Embryonic facial prominence (tissue), 1 donor: ENCODE measurements around the gene FES.
"Not testable (repeated sequence)": the region's sequence is repeated elsewhere in the genome, so short reads cannot be mapped to it uniquely, and the experiment has no call there.

ENCODE experiments used
- DNase-seq: peaks from one replicate; pipeline ENCODE4 v3.0.0-alpha.2; 2016; ENCODE audit errors: extremely low spot score

Gene FES

GRCh38 chr15:90883976-90884718 is at the start of gene FES:
Gene FES, plus strand, starts transcription at chr15:90884504. Its CDS starts 542 bp downstream, at chr15:90885046.
- no peak for DNase-seq

- no peak for DNase-seq
Measured at GRCh38 chr15:90834626-90835025, 49.7 kb upstream of the FES start.

- DNase-seq: no peak
Measured at GRCh38 chr15:90836296-90836871, 47.9 kb upstream of the FES start.

- DNase-seq: no peak
Measured at GRCh38 chr15:90837094-90837493, 47.2 kb upstream of the FES start.

GRCh38 chr15:90838139-90838538 is 46.2 kb upstream of the FES start:
- no peak for DNase-seq

- DNase-seq: no peak
Measured at GRCh38 chr15:90838544-90838943, 45.8 kb upstream of the FES start.

- no peak for DNase-seq
Measured at GRCh38 chr15:90839187-90840071, 44.9 kb upstream of the FES start.

- no peak for DNase-seq
Measured at GRCh38 chr15:90840157-90840855, 44.0 kb upstream of the FES start.

GRCh38 chr15:90840954-90841353 is 43.4 kb upstream of the FES start:
- DNase-seq: no peak

- DNase-seq: no peak
Measured at GRCh38 chr15:90844696-90845095, 39.6 kb upstream of the FES start.

- DNase-seq: no peak
Measured at GRCh38 chr15:90845201-90845949, 38.9 kb upstream of the FES start.

GRCh38 chr15:90849424-90849823 is 34.9 kb upstream of the FES start:
- DNase-seq: not testable (repeated sequence)

GRCh38 chr15:90851114-90851513 is 33.2 kb upstream of the FES start:
- DNase-seq: no peak

- no peak for DNase-seq
Measured at GRCh38 chr15:90851940-90852339, 32.4 kb upstream of the FES start.

- no peak for DNase-seq
Measured at GRCh38 chr15:90855139-90855538, 29.2 kb upstream of the FES start.

- DNase-seq: no peak
Measured at GRCh38 chr15:90857337-90857736, 27.0 kb upstream of the FES start.

- no peak for DNase-seq
Measured at GRCh38 chr15:90857883-90858443, 26.3 kb upstream of the FES start.

- DNase-seq: no peak
Measured at GRCh38 chr15:90859234-90860131, 24.8 kb upstream of the FES start.

GRCh38 chr15:90860450-90860849 is 23.9 kb upstream of the FES start:
- DNase-seq: no peak
